ENCODE results near the gene OPCML. TPM values are rescaled to one million over a fixed set of nuclear protein-coding genes. Genes with fewer than 3 reads are reported as not detected.

The OPCML gene
- polyA plus RNA-seq, 3 donors, result not detected

GRCh38 chr11:133326332-133326731, 206.0 kb downstream of the OPCML start:
- H4K20me1 ChIP-seq (ENCODE audit: insufficient read depth, low read length), result no peaks in the 10 kb centered on the region
- H3K4me3 Mint-ChIP-seq, result no peak overlapping the region
- H3K9ac ChIP-seq (ENCODE audit: insufficient read depth, low read length, poor library complexity, severe bottlenecking), result no peak overlapping the region
- intact Hi-C loops (cut with micrococcal nuclease), result no loop called here
- no peak overlapping the region for H3K4me2 ChIP-seq (replicated peaks; ENCODE audit: extremely low read depth, low read length, poor library complexity, severe bottlenecking)
- no peak for DNase-seq
- no peak overlapping the region for H2AFZ ChIP-seq (ENCODE audit: insufficient read depth, low read depth, low read length, poor library complexity, severe bottlenecking)
- TF ChIP-seq CTCF (IDR thresholded peaks at IDR 0.05), result no peak
- no peaks in the 10 kb centered on the region for H3K27me3 Mint-ChIP-seq (ENCODE audit: low read depth in 3 of 3)
- no peaks in the 10 kb centered on the region for H3K36me3 ChIP-seq (replicated peaks in 1 of 2; ENCODE audit: control insufficient read depth in 1 of 2, insufficient read depth in 2 of 2, low read length in 2 of 2)
- H3K9me3 ChIP-seq (replicated peaks in 1 of 2; ENCODE audit: control insufficient read depth in 1 of 2, insufficient read depth in 1 of 2, low read length in 2 of 2), result no peaks in the 10 kb centered on the region
- no peak overlapping the region for H3K27ac Mint-ChIP-seq
- WGBS (ENCODE audit: insufficient coverage), result 100% methylated on average over 2 of the region's 2 CpGs
- H3K4me1 ChIP-seq (ENCODE audit: control insufficient read depth in 1 of 2, insufficient read depth in 2 of 2, low read length in 2 of 2), result no peaks in the 10 kb centered on the region
- no peak overlapping the region for H3K4me3 ChIP-seq (replicated peaks in 1 of 3; ENCODE audit: low read depth in 2 of 3, low read length in 3 of 3)
- H3K4me1 Mint-ChIP-seq, result no peaks in the 10 kb centered on the region
- no peaks in the 10 kb centered on the region for H3K79me2 ChIP-seq (ENCODE audit: insufficient read depth, low read length)
- no peak overlapping the region for H3K27ac ChIP-seq (ENCODE audit: low read depth in 1 of 2, low read length in 2 of 2)
- no peaks in the 10 kb centered on the region for H3K36me3 Mint-ChIP-seq
- H3K9me3 Mint-ChIP-seq, result peaks cover 0 to 8% (median 3%) of the 10 kb centered on the region in 7 donors
- no peaks in the 10 kb centered on the region for H3K27me3 ChIP-seq (ENCODE audit: control insufficient read depth in 2 of 2, insufficient read depth in 2 of 2, low read length in 2 of 2)

GRCh38 chr11:133325711-133326110, 206.6 kb downstream of the OPCML start:
- Histone ChIP-seq H3K79me2 (ENCODE audit: insufficient read depth, low read length) (no peaks in the 10 kb centered on the region), H3K4me2 (replicated peaks; ENCODE audit: extremely low read depth, low read length, poor library complexity, severe bottlenecking) (no peak overlapping the region), H2AFZ (ENCODE audit: insufficient read depth, low read depth, low read length, poor library complexity, severe bottlenecking) (no peak overlapping the region), H3K9ac (ENCODE audit: insufficient read depth, low read length, poor library complexity, severe bottlenecking) (no peak overlapping the region), H3K27ac (ENCODE audit: low read depth in 1 of 2, low read length in 2 of 2) (no peak overlapping the region), H3K4me3 (replicated peaks in 1 of 3; ENCODE audit: low read depth in 2 of 3, low read length in 3 of 3) (no peak overlapping the region), H3K27me3 (ENCODE audit: control insufficient read depth in 2 of 2, insufficient read depth in 2 of 2, low read length in 2 of 2) (no peaks in the 10 kb centered on the region), H4K20me1 (ENCODE audit: insufficient read depth, low read length) (no peaks in the 10 kb centered on the region), H3K36me3 (replicated peaks in 1 of 2; ENCODE audit: control insufficient read depth in 1 of 2, insufficient read depth in 2 of 2, low read length in 2 of 2) (no peaks in the 10 kb centered on the region), H3K9me3 (replicated peaks in 1 of 2; ENCODE audit: control insufficient read depth in 1 of 2, insufficient read depth in 1 of 2, low read length in 2 of 2) (no peaks in the 10 kb centered on the region), H3K4me1 (ENCODE audit: control insufficient read depth in 1 of 2, insufficient read depth in 2 of 2, low read length in 2 of 2) (no peaks in the 10 kb centered on the region)
- Mint-ChIP-seq H3K27me3 (ENCODE audit: low read depth in 3 of 3) (no peaks in the 10 kb centered on the region), H3K9me3 (peaks cover 0 to 6% (median 1%) of the 10 kb centered on the region in 7 donors), H3K4me3 (no peak overlapping the region), H3K4me1 (no peaks in the 10 kb centered on the region), H3K27ac (no peak overlapping the region), H3K36me3 (no peaks in the 10 kb centered on the region)
- intact Hi-C loops (cut with micrococcal nuclease), result no loop called here
- DNase-seq, result no peak
- WGBS (ENCODE audit: insufficient coverage), result 72% methylated on average over 3 of the region's 3 CpGs
- TF ChIP-seq CTCF (IDR thresholded peaks at IDR 0.05), result no peak
